SKM-1 (cell line): ENCODE data around the gene CYGB.
A peak's percentile ranks its signal among the peaks of the same experiment; 100 is the strongest.

Experiments used
- DNase-seq: peaks from one replicate; lab custom pipeline; 2025; ENCODE audit not compliant: unreplicated experiment; lab: John Stamatoyannopoulos, UW

Gene CYGB

GRCh38 chr17:76537578-76538280, at the start of gene CYGB:
Gene CYGB (minus strand): TSS chr17:76537709. CDS start chr17:76537542, 167 bp downstream.
- DNase-seq = no peak

- DNase-seq = no peak
Observed at GRCh38 chr17:76586741-76587487, 49.4 kb upstream of the CYGB start.

DNA sequence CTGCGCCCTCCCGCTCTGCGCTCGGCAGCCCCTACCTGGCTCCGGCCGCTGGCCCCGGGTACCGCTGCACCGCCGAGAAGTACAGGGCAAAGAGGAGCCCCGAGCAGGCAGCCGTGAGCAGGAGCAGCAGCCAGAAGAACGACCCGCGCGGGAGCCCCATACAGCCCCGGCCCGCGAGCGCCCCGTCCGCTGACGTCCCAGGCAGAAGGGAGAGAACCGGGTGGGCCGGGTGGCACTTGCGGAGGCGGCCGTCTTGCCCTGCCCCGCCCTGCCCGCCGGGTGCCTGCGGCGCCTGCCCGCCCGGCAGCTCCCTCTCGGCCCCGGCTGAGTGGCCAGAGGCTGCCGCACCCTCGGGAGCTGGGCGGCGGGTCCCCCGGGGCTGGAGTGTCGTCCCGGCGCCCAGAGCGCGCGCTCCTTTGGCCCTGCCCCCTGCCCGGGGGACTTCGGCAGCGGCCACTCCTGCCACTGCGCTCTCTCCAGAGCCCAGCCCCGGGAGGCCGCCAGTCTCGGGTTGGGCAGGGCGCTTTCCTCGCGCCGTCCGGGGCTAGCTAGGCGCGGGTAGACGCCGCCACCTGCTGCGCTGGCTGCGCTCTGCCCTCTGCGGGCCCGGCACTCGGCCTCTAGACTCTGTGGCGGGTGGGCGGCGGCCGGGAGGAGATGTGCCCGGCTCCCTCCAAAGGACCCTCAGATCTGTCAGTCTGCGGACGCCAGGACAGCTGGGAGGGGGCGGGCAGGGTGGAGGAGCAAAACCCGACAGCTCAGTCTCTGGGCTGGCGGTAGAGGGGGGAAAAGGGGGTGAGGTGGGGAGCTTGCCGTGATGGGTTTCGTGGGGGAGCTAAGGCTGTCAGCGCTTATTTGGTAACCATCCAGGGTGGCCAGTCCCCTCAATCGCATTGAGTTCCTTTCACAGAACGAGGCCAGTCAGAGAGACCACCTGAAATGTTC, 48.4 kb upstream of the CYGB start, which contains the start of gene ST6GALNAC2:
Gene ST6GALNAC2 (minus strand): TSS at position 212 of the 945 bp plus-strand sequence. CDS start 52 bp downstream, at position 160.
- no peak for DNase-seq

DNA sequence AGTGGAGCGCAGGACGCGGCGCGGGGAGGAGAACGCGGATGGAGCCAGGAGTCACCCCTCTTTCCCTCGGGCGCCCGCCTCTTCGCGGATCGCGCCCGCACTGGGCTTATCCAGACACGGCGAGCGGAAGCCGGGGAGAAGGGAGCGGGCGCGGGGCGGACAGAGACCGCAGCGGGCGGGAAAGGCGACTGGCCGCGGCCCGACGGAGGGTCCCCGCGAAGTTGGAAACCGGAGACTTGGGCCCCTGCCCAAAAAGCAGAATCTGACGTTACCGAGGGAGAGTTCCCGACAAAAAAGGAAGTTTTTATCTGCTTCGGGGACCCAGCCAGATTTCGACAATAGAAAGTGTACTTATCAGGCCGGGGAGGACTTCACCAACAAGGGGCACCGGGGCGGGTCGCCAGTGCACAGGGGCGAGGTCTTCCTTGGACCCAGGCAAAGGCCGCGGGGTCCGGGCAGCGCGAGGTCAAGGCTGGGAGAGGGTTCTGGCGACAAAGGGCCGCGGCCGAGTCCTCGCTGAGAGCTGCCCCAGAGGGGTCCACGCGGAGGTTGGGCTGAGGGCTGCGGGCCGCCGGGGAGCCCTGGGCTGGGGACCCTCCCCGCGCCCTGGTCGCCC, 47.6 kb upstream of the CYGB start:
- DNase-seq = no peak

GRCh38 chr17:76584427-76585032, 47.0 kb upstream of the CYGB start:
- DNase-seq = no peak

- no peak for DNase-seq
Observed at GRCh38 chr17:76582660-76583059, 45.2 kb upstream of the CYGB start.

GRCh38 chr17:76581515-76581914, 44.0 kb upstream of the CYGB start:
- no peak for DNase-seq

DNA sequence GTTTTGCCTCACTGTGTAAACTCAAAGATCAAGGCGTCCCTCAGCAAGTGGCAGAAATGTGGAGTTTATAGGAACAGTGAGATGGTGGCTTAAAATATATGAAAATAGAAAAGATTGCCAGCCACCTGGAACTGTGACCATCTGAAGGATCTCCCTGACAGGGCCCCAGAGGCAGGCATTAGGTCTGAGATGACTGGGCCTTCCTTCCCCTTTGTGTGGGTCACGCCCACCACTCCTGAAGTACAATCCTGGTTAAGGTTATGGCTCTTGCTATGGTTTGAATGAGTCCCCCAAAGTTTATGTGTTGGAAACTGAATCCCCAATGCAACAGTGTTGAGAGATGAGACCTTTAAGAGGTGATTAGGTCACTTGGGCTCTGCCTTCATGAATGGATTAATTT, 41.8 kb upstream of the CYGB start:
- DNase-seq = peak; percentile 41

- DNase-seq = no peak
Observed at GRCh38 chr17:76578376-76578775, 40.9 kb upstream of the CYGB start.

DNA sequence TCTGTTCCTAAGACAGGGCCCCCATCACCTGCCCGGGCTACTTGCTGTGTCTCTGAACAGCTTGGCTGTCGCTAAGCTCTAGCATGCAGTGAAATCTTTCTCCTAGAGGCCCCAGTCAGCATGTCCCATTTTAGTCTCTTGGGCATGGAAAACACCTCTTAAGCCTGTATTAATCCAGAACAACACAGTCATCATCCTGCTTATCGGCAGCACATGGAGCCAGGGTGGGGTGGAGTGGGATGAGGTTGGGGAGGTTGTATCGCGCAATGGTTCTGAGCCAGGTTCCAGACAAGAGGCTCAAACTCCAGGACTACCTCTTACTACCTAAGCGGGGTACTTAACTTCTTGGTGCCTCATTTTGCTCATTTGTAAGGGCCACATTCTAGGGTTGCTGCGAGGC, 40.4 kb upstream of the CYGB start:
- no peak for DNase-seq

- DNase-seq = no peak
Observed at GRCh38 chr17:76576189-76576588, 38.7 kb upstream of the CYGB start.

- DNase-seq = no peak
Observed at GRCh38 chr17:76575570-76575969, 38.1 kb upstream of the CYGB start.

GRCh38 chr17:76574166-76574565, 36.7 kb upstream of the CYGB start:
- DNase-seq = no peak

DNA sequence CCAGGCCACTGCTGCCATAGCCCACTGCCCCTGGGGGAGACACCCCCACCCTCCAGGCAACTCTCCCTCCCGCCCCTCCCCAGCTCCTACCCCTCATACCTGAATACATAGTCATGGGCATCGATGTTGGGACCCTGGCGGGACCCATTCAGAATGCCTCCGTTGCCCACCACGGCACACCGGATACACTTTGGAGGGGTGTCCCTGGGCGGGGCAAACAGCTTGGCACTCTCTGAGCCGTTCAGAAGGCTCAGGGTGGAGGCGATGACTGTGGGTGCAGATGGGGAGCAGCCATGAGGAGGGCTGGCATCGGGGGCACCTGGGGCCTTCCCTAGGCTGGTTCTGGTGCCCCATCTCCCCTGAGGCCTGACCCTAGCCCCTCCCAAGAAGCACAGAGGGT, 35.6 kb upstream of the CYGB start:
- no peak for DNase-seq

GRCh38 chr17:76572201-76572910, 34.8 kb upstream of the CYGB start:
- DNase-seq = no peak

- DNase-seq = no peak
Observed at GRCh38 chr17:76570877-76571471, 33.5 kb upstream of the CYGB start.

- no peak for DNase-seq
Observed at GRCh38 chr17:76570457-76570856, 32.9 kb upstream of the CYGB start.

GRCh38 chr17:76569607-76570279, 32.2 kb upstream of the CYGB start:
- no peak for DNase-seq

GRCh38 chr17:76568811-76569221, 31.3 kb upstream of the CYGB start:
- no peak for DNase-seq
